SK-N-SH (cell line): ENCODE results near the gene POU6F2. TPM values are rescaled to one million over a fixed set of nuclear protein-coding genes. Genes with fewer than 3 reads are reported as not detected.

ENCODE experiments used
- CTCF ChIA-PET: fragments of 300-600, 350-600 bp; formaldehyde crosslinking; extraction: SDS; loops from one replicate; lab custom pipeline; 2021; lab: Yijun Ruan, JAX
- POLR2A ChIA-PET: fragments of 350-600 bp; sonication (Branson Sonifier 250); formaldehyde crosslinking; extraction: SDS; loops from one replicate; lab custom pipeline; 2020; ENCODE audit warnings: antibody characterized with exemption, inconsistent platforms; lab: Yijun Ruan, JAX
- DNase-seq: peaks from one replicate; pipeline ENCODE4 v3.0.0; 2012
- H2AFZ ChIP-seq: fragments of 200-600 bp; sonication (generic); 2 replicates; pipeline ENCODE4 v1.8.1; 2016; ENCODE audit warnings: antibody characterized with exemption, mild to moderate bottlenecking, low read depth
- H3F3A ChIP-seq: fragments of 200-600 bp; sonication (generic); replicated peaks from 2 replicates; pipeline ENCODE3; 2016; ENCODE audit warnings: antibody characterized with exemption, mild to moderate bottlenecking; ENCODE audit not compliant: insufficient read depth
- H3K27ac ChIP-seq, 2 experiments: fragments of 200-500 bp in 1 of 2; fragments of 200-600 bp in 1 of 2; sonication (Bioruptor generic) in 1 of 2; sonication (generic), shearing (Covaris generic) in 1 of 2; 2 replicates each; pipeline versions ENCODE4 v1.5.1 to v1.6.1; 2014 to 2016; ENCODE audit warnings: low read depth in 2 of 2, inconsistent platforms in 1 of 2, low read length in 1 of 2, mild to moderate bottlenecking in 1 of 2, mixed read lengths in 1 of 2
- H3K27me3 ChIP-seq: fragments of 200-600 bp; sonication (generic), shearing (Covaris generic); 2 replicates; pipeline ENCODE4 v1.6.1; 2016; ENCODE audit warnings: mixed run types; ENCODE audit not compliant: insufficient read depth
- H3K36me3 ChIP-seq, 2 experiments: fragments of 200-500 bp in 1 of 2; fragments of 200-600 bp in 1 of 2; sonication (Bioruptor generic) in 1 of 2; sonication (generic) in 1 of 2; replicated peaks in 1 of 2; 2 replicates each; pipeline versions ENCODE3 to v1.5.1; 2014 to 2016; ENCODE audit warnings: low read length in 1 of 2, mild to moderate bottlenecking in 1 of 2; ENCODE audit not compliant: insufficient read depth in 2 of 2, control insufficient read depth in 1 of 2
- H3K4me1 ChIP-seq, 2 experiments: fragments of 200-500 bp in 1 of 2; fragments of 200-600 bp in 1 of 2; sonication (Bioruptor generic) in 1 of 2; sonication (generic), shearing (Covaris generic) in 1 of 2; 2 replicates each; pipeline versions ENCODE4 v1.5.1 to v1.6.1; 2014 to 2016; ENCODE audit warnings: low read depth in 1 of 2, low read length in 1 of 2, mixed run types in 1 of 2; ENCODE audit not compliant: insufficient read depth in 2 of 2, control insufficient read depth in 1 of 2
- H3K4me2 ChIP-seq: fragments of 200-600 bp; sonication (generic), shearing (Covaris generic); 2 replicates; pipeline ENCODE4 v1.6.1; 2017; ENCODE audit warnings: mixed run types
- H3K4me3 ChIP-seq, 2 experiments: fragments of 200-500 bp in 1 of 2; fragments of 200-600 bp in 1 of 2; sonication (Bioruptor generic) in 1 of 2; sonication (generic), shearing (Covaris generic) in 1 of 2; 2 replicates each; pipeline versions ENCODE4 v1.5.1 to v1.8.1; 2014 to 2016; ENCODE audit warnings: low read depth in 2 of 2, inconsistent platforms in 1 of 2, low read length in 1 of 2, mild to moderate bottlenecking in 1 of 2, mixed read lengths in 1 of 2, moderate library complexity in 1 of 2
- H3K79me2 ChIP-seq: fragments of 200-600 bp; sonication (generic); 2 replicates; pipeline ENCODE4 v1.8.1; 2017; ENCODE audit warnings: mild to moderate bottlenecking; ENCODE audit not compliant: insufficient read depth
- H3K9ac ChIP-seq: fragments of 200-600 bp; sonication (generic); 2 replicates; pipeline ENCODE4 v1.6.1; 2017; ENCODE audit warnings: mixed run types
- H3K9me2 ChIP-seq: fragments of 200-600 bp; sonication (generic); 2 replicates; pipeline ENCODE4 v1.6.1; 2017; ENCODE audit warnings: mixed run types
- H3K9me3 ChIP-seq: fragments of 200-600 bp; sonication (generic); 2 replicates; pipeline ENCODE4 v1.6.1; 2017; ENCODE audit warnings: mixed run types, mild to moderate bottlenecking, moderate library complexity
- H4K20me1 ChIP-seq: fragments of 200-600 bp; sonication (generic); 2 replicates; pipeline ENCODE4 v1.6.1; 2017; ENCODE audit warnings: mild to moderate bottlenecking, mixed run types; ENCODE audit not compliant: insufficient read depth
- ELF1 ChIP-seq: IDR thresholded peaks from 2 replicates; pipeline ENCODE4 v1.4.0; 2012
- FOSL2 ChIP-seq: IDR thresholded peaks from 2 replicates; pipeline ENCODE4 v1.4.0; 2012; ENCODE audit warnings: low read depth, mild to moderate bottlenecking, moderate library complexity, borderline replicate concordance
- FOXJ3 ChIP-seq: sonication (generic); formaldehyde crosslinking; IDR thresholded peaks from 2 replicates; pipeline ENCODE4 v1.5.1; 2020; ENCODE audit warnings: mild to moderate bottlenecking, missing genetic modification reagents
- GATA2 ChIP-seq: sonication (generic); formaldehyde crosslinking; IDR thresholded peaks from 2 replicates; pipeline ENCODE4 v1.5.0; 2020; ENCODE audit warnings: mild to moderate bottlenecking, missing genetic modification reagents
- PBX3 ChIP-seq: IDR thresholded peaks from 2 replicates; pipeline ENCODE4; 2012
- RCOR1 ChIP-seq: fragments of 150-350 bp; IDR thresholded peaks from 2 replicates; pipeline ENCODE4 v1.6.1; 2017; ENCODE audit warnings: antibody characterized with exemption, low read length
- RXRA ChIP-seq: IDR thresholded peaks from 2 replicates; pipeline ENCODE4 v1.4.0; 2012; ENCODE audit warnings: low read depth, mild to moderate bottlenecking, borderline replicate concordance
- SMC3 ChIP-seq: IDR thresholded peaks from 2 replicates; pipeline ENCODE4 v1.6.1; 2012; ENCODE audit warnings: low read depth, low read length, improper control_type of control experiment
- TAF1 ChIP-seq: IDR thresholded peaks from 2 replicates; pipeline ENCODE4 v1.6.1; 2012; ENCODE audit warnings: low read depth, mild to moderate bottlenecking, low read length, moderate library complexity, borderline replicate concordance
- TEAD4 ChIP-seq: IDR thresholded peaks from 2 replicates; pipeline ENCODE4 v1.4.0; 2012; ENCODE audit warnings: mild to moderate bottlenecking, borderline replicate concordance; ENCODE audit not compliant: insufficient read depth
- ZBTB33 ChIP-seq: IDR thresholded peaks from 2 replicates; pipeline ENCODE4 v1.4.0; 2012; ENCODE audit warnings: low read depth, borderline replicate concordance
- WGBS: methylation state at CpG from one replicate; pipeline ENCODE4 v1.1.6; 2017; ENCODE audit warnings: low lambda C conversion rate; 5-methylcytosine and 5-hydroxymethylcytosine counted together
- polyA plus RNA-seq, 3 experiments: library from polyadenylated mRNA; depleted of rRNA; stranded (reverse); fragments of >200 nt; gene quantifications; 2 replicates each; pipeline ENCODE4 v1.2.3, GENCODE V29; 2012
- TF ChIP-seq, protein P1 (sequence below): fragments of 150-350 bp; IDR thresholded peaks from 2 replicates; pipeline ENCODE4 v1.6.1; 2017; ENCODE audit warnings: antibody characterized with exemption, low read length, low read depth, borderline replicate concordance

POU6F2 gene
- polyA plus RNA-seq, 1 of the 3 experiments (the other 2 are of a cell fraction): under 0.01 TPM

DNA sequence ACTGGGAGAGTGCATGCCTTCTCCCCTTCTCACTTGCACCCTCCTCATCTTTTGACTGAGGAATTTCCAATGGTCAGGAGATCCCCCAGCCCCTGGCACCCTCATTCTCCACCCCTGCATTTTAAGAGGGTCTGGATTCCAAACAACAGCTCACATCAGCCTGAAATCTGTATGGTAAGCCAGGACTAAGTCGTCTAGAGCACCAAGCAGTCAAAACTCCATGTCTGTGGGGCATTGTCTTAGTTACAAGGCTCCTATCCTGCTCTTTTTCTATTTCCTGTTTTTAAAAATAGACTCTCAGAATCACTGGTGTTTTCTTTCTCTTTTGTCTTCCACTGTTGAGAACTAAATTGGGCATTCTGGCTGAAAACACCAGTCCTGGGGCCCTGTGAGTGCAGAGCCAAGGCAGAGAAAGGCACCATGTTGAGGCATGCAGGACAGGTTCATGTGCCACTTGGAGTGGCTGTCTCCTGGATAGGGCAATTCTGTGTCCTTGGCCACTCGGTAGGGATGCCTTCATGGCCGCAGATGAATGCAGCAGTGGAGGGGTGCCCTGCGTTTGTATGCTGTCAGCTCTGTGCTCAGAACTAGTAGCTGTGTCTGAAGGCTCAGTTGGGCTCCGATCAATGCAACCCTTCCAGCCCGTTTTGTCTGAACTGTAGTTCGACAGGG lies 371.9 kb downstream of the POU6F2 start:
- Histone ChIP-seq H3K4me2 (no peak overlapping the region), H3K9me3 (no peaks in the 10 kb centered on the region), H3K4me3 (no peak overlapping the region), H3K9ac (no peak overlapping the region)
- ChIA-PET CTCF (interaction anchor here (0.8 kb wide), 1 partner anchor 158 kb away, joined by 3 read pairs; no protein-coding TSS in a partner anchor), POLR2A (no interaction called here)
- TF ChIP-seq PBX3 (no peak), RCOR1 (no peak), SMC3 (no peak), ZBTB33 (no peak), TEAD4 (no peak), FOXJ3 (CRISPR knock-in tag) (no peak), FOSL2 (no peak), GATA2 (CRISPR knock-in tag) (no peak), RXRA (no peak), TAF1 (no peak), ELF1 (no peak)
- TF ChIP-seq, protein P1, sequence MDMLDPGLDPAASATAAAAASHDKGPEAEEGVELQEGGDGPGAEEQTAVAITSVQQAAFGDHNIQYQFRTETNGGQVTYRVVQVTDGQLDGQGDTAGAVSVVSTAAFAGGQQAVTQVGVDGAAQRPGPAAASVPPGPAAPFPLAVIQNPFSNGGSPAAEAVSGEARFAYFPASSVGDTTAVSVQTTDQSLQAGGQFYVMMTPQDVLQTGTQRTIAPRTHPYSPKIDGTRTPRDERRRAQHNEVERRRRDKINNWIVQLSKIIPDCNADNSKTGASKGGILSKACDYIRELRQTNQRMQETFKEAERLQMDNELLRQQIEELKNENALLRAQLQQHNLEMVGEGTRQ: no peak
- TF ChIP-seq, all 33 proteins: peak for 0
- Histone ChIP-seq H3F3A (no peaks in the 10 kb centered on the region), H2AFZ (no peak overlapping the region), H3K27me3 (peaks cover 18% of the 10 kb centered on the region), H4K20me1 (no peaks in the 10 kb centered on the region), H3K36me3 (no peaks in the 10 kb centered on the region), H3K27ac (no peak overlapping the region), H3K9me2 (no peaks in the 10 kb centered on the region), H3K79me2 (no peaks in the 10 kb centered on the region), H3K4me1 (peaks cover 0 to 12% of the 10 kb centered on the region in 2 experiments; a peak in 3 of 4 replicates)
- DNase-seq: no peak
- 16% methylated on average over 6 of the region's 7 CpGs for WGBS
